HepG2 (cell line): Measurements from ENCODE around the gene FIZ1. TPM values are rescaled to one million over a fixed set of nuclear protein-coding genes. Genes with fewer than 3 reads are reported as not detected.

Experiments used
- DMTF1 ChIP-seq: sonication (generic); formaldehyde crosslinking; IDR thresholded peaks from 2 replicates; pipeline ENCODE4 v1.4.0; 2020; ENCODE audit warnings: mild to moderate bottlenecking, missing genetic modification reagents
- FOSL2 ChIP-seq: sonication (generic); formaldehyde crosslinking; IDR thresholded peaks from 2 replicates; pipeline ENCODE4 v1.4.0; 2020; ENCODE audit warnings: missing genetic modification reagents
- HBP1 ChIP-seq: IDR thresholded peaks from 2 replicates; pipeline ENCODE4 v1.6.1; 2016; ENCODE audit warnings: low read depth, control low read depth
- JUN ChIP-seq: sonication (generic); formaldehyde crosslinking; IDR thresholded peaks from 2 replicates; pipeline ENCODE4 v1.4.0; 2020; ENCODE audit warnings: mild to moderate bottlenecking, missing genetic modification reagents
- KDM2A ChIP-seq: sonication (generic); formaldehyde crosslinking; IDR thresholded peaks from 2 replicates; pipeline ENCODE4 v1.4.0; 2020; ENCODE audit warnings: low read depth, missing genetic modification reagents, borderline replicate concordance
- LCORL ChIP-seq, 2 experiments: fragments of 450-650 bp in 1 of 2; sonication (generic) in 1 of 2; formaldehyde crosslinking in 1 of 2; IDR thresholded peaks; 2 replicates each; pipeline versions ENCODE4 v1.5.0 to v1.6.1; 2017 to 2020; ENCODE audit warnings: antibody characterized with exemption in 1 of 2, missing genetic modification reagents in 1 of 2
- ZGPAT ChIP-seq: IDR thresholded peaks from 2 replicates; pipeline ENCODE4 v1.6.1; 2016; ENCODE audit warnings: mild to moderate bottlenecking
- ZNF292 ChIP-seq: sonication (generic); formaldehyde crosslinking; IDR thresholded peaks from 2 replicates; pipeline ENCODE4 v1.8.1; 2022; ENCODE audit warnings: mild to moderate bottlenecking, low read depth, missing genetic modification reagents, borderline replicate concordance
- polyA plus RNA-seq, 8 experiments: library from polyadenylated mRNA; depleted of rRNA in 3 of 8; stranded (reverse) in 7 of 8; unstranded in 1 of 8; fragments of >200 nt; fragmentation: Illumina TruSeq in 4 of 8; extraction: Trizol in 4 of 8; gene quantifications; 2 replicates each; pipeline versions ENCODE4 v1.2.1 to v1.2.3, GENCODE V29; 2011 to 2016; ENCODE audit warnings: low read depth in 4 of 8, missing spikeins in 1 of 8, mixed read lengths in 1 of 8; ENCODE audit not compliant: insufficient read depth in 1 of 8
- total RNA-seq, 5 experiments: library from RNA; depleted of rRNA; stranded (reverse); fragments of >200 nt; fragmentation: Illumina TruSeq; extraction: Trizol; gene quantifications; 2 replicates each; pipeline ENCODE4 v1.2.3, GENCODE V29; 2016; ENCODE audit warnings: low read depth in 1 of 5
- TF ChIP-seq, protein P1 (sequence below): sonication (generic); formaldehyde crosslinking; IDR thresholded peaks from 2 replicates; pipeline ENCODE4 v1.4.0; 2020; ENCODE audit warnings: missing genetic modification reagents, borderline replicate concordance
- TF ChIP-seq, protein P2 (sequence below): sonication (generic); formaldehyde crosslinking; IDR thresholded peaks from 2 replicates; pipeline ENCODE4 v1.4.0; 2020; ENCODE audit warnings: missing genetic modification reagents
- TF ChIP-seq, protein P3 (sequence below): sonication (generic); formaldehyde crosslinking; IDR thresholded peaks from 2 replicates; pipeline ENCODE4 v1.4.0; 2020; ENCODE audit warnings: missing genetic modification reagents

FIZ1 gene
- total and polyA plus RNA-seq, 2 of the 13 experiments (the other 11 are each of a cell fraction or from before 2014, with no cell fraction given), result 3.6 to 5.9 TPM

DNA sequence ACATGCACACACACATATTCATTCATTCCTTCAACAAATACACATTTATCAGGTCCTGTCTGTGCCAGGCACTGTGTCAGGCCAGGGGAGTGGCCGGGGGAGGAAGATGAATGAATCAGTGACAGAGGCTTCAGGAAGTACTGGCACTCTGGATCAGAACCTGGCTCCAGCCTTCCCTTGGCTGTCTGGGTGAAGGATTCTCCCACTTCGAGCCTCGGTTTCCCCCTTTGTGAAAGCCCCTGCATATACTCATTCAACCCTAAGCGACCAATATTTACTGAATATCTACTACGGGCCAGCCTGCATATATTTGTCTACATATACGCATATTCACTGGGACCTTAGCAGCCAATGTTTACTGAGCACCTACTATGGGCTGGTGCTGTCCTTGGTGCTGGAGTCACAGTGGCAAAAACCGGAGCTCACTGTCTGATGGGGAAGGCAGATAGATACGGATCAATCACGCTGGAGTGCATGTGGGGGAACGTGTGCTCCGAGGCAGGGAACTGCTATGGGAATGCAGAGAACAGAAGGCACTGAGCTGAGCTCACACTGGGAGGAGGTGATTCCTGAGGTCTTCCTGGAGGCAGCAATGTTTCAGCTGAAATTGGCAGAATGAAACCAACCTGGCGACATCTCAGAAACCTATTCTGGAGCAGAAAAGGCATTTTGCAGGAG lies 18.0 kb downstream of the FIZ1 start (continued):
- TF ChIP-seq HBP1 (CRISPR knock-in tag) (peak; percentile 88; the same call in 1 of the 2 replicates), DMTF1 (no peak), ZNF292 (CRISPR knock-in tag) (0 out of 2 replicates have a peak, but pooled peaks have one; percentile 23), ZGPAT (peak; percentile 66; the same call in 1 of the 2 replicates), FOSL2 (peak; percentile 24; the same call in 1 of the 2 replicates), JUN (CRISPR knock-in tag) (no peak; the same call in 1 of the 2 replicates), LCORL (IDR thresholded peaks at IDR 0.05) (no peak), LCORL (CRISPR knock-in tag; IDR thresholded peaks at IDR 0.05) (no peak), KDM2A (CRISPR knock-in tag) (no peak; the same call in 1 of the 2 replicates)
- TF ChIP-seq, protein P1, sequence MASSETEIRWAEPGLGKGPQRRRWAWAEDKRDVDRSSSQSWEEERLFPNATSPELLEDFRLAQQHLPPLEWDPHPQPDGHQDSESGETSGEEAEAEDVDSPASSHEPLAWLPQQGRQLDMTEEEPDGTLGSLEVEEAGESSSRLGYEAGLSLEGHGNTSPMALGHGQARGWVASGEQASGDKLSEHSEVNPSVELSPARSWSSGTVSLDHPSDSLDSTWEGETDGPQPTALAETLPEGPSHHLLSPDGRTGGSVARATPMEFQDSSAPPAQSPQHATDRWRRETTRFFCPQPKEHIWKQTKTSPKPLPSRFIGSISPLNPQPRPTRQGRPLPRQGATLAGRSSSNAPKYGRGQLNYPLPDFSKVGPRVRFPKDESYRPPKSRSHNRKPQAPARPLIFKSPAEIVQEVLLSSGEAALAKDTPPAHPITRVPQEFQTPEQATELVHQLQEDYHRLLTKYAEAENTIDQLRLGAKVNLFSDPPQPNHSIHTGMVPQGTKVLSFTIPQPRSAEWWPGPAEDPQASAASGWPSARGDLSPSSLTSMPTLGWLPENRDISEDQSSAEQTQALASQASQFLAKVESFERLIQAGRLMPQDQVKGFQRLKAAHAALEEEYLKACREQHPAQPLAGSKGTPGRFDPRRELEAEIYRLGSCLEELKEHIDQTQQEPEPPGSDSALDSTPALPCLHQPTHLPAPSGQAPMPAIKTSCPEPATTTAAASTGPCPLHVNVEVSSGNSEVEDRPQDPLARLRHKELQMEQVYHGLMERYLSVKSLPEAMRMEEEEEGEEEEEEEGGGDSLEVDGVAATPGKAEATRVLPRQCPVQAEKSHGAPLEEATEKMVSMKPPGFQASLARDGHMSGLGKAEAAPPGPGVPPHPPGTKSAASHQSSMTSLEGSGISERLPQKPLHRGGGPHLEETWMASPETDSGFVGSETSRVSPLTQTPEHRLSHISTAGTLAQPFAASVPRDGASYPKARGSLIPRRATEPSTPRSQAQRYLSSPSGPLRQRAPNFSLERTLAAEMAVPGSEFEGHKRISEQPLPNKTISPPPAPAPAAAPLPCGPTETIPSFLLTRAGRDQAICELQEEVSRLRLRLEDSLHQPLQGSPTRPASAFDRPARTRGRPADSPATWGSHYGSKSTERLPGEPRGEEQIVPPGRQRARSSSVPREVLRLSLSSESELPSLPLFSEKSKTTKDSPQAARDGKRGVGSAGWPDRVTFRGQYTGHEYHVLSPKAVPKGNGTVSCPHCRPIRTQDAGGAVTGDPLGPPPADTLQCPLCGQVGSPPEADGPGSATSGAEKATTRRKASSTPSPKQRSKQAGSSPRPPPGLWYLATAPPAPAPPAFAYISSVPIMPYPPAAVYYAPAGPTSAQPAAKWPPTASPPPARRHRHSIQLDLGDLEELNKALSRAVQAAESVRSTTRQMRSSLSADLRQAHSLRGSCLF (CRISPR knock-in tag), result no peak
- TF ChIP-seq, protein P2, sequence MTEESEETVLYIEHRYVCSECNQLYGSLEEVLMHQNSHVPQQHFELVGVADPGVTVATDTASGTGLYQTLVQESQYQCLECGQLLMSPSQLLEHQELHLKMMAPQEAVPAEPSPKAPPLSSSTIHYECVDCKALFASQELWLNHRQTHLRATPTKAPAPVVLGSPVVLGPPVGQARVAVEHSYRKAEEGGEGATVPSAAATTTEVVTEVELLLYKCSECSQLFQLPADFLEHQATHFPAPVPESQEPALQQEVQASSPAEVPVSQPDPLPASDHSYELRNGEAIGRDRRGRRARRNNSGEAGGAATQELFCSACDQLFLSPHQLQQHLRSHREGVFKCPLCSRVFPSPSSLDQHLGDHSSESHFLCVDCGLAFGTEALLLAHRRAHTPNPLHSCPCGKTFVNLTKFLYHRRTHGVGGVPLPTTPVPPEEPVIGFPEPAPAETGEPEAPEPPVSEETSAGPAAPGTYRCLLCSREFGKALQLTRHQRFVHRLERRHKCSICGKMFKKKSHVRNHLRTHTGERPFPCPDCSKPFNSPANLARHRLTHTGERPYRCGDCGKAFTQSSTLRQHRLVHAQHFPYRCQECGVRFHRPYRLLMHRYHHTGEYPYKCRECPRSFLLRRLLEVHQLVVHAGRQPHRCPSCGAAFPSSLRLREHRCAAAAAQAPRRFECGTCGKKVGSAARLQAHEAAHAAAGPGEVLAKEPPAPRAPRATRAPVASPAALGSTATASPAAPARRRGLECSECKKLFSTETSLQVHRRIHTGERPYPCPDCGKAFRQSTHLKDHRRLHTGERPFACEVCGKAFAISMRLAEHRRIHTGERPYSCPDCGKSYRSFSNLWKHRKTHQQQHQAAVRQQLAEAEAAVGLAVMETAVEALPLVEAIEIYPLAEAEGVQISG, result peak; percentile 0; the same call in 1 of the 2 replicates
- TF ChIP-seq, protein P3, sequence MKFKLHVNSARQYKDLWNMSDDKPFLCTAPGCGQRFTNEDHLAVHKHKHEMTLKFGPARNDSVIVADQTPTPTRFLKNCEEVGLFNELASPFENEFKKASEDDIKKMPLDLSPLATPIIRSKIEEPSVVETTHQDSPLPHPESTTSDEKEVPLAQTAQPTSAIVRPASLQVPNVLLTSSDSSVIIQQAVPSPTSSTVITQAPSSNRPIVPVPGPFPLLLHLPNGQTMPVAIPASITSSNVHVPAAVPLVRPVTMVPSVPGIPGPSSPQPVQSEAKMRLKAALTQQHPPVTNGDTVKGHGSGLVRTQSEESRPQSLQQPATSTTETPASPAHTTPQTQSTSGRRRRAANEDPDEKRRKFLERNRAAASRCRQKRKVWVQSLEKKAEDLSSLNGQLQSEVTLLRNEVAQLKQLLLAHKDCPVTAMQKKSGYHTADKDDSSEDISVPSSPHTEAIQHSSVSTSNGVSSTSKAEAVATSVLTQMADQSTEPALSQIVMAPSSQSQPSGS (CRISPR knock-in tag), result no peak
